HEK293T (cell line): ENCODE results near the gene NKX1-1.

ENCODE experiments used
- CTCF ChIA-PET: fragments of 350-600 bp; formaldehyde crosslinking; extraction: SDS; loops from one replicate; lab custom pipeline; 2021; ENCODE audit warnings: antibody characterized with exemption, inconsistent platforms; lab: Yijun Ruan, JAX
- POLR2A ChIA-PET: fragments of 350-600 bp; formaldehyde crosslinking; extraction: SDS; loops from one replicate; lab custom pipeline; 2020; ENCODE audit warnings: antibody characterized with exemption, inconsistent platforms; lab: Yijun Ruan, JAX
- DNase-seq: peaks from one replicate; pipeline ENCODE4 v3.0.0; 2012; ENCODE audit warnings: mixed read lengths; ENCODE audit errors: extremely low spot score
- ARNT ChIP-seq: fragments of 450-650 bp; IDR thresholded peaks from 2 replicates; pipeline ENCODE4 v1.6.1; 2017; ENCODE audit warnings: mild to moderate bottlenecking
- BHLHE40 ChIP-seq: fragments of 450-650 bp; IDR thresholded peaks from 2 replicates; pipeline ENCODE4 v1.6.1; 2016; ENCODE audit warnings: mild to moderate bottlenecking, moderate library complexity, borderline replicate concordance
- CTBP1 ChIP-seq: fragments of 450-650 bp; IDR thresholded peaks from 2 replicates; pipeline ENCODE4 v1.6.1; 2016; ENCODE audit warnings: borderline replicate concordance
- ELF4 ChIP-seq: fragments of 450-650 bp; IDR thresholded peaks from 2 replicates; pipeline ENCODE4 v1.6.1; 2017; ENCODE audit warnings: antibody characterized with exemption
- FOXA1 ChIP-seq: fragments of 450-650 bp; IDR thresholded peaks from 2 replicates; pipeline ENCODE4 v1.6.1; 2016; ENCODE audit warnings: mild to moderate bottlenecking
- FOXK2 ChIP-seq: fragments of 450-650 bp; IDR thresholded peaks from 2 replicates; pipeline ENCODE4 v1.6.1; 2016; ENCODE audit warnings: mild to moderate bottlenecking
- FOXM1 ChIP-seq: fragments of 450-650 bp; IDR thresholded peaks from 2 replicates; pipeline ENCODE4 v1.6.1; 2017; ENCODE audit warnings: mild to moderate bottlenecking, borderline replicate concordance
- HDGF ChIP-seq: fragments of 450-650 bp; IDR thresholded peaks from 2 replicates; pipeline ENCODE4 v1.6.1; 2017; ENCODE audit warnings: antibody characterized with exemption, borderline replicate concordance
- L3MBTL2 ChIP-seq: fragments of 450-650 bp; conservative IDR thresholded peaks from 2 replicates; pipeline ENCODE4 v1.6.1; 2016; ENCODE audit warnings: mild to moderate bottlenecking
- LEF1 ChIP-seq: fragments of 450-650 bp; IDR thresholded peaks from 2 replicates; pipeline ENCODE4 v1.6.1; 2017; ENCODE audit warnings: mild to moderate bottlenecking, borderline replicate concordance
- NFRKB ChIP-seq: fragments of 450-650 bp; IDR thresholded peaks from 2 replicates; pipeline ENCODE4 v1.6.1; 2016; ENCODE audit warnings: mild to moderate bottlenecking, moderate library complexity
- SP1 ChIP-seq: fragments of 450-650 bp; IDR thresholded peaks from 2 replicates; pipeline ENCODE4 v1.6.1; 2017
- SUZ12 ChIP-seq: fragments of 450-650 bp; IDR thresholded peaks from 2 replicates; pipeline ENCODE4 v1.6.1; 2016; ENCODE audit warnings: mild to moderate bottlenecking
- TARDBP ChIP-seq: fragments of 450-650 bp; IDR thresholded peaks from 2 replicates; pipeline ENCODE4 v1.6.1; 2016
- ZNF384 ChIP-seq: fragments of 450-650 bp; IDR thresholded peaks from 2 replicates; pipeline ENCODE4 v1.6.1; 2016
- TF ChIP-seq, protein P1 (sequence below): fragments of 450-650 bp; IDR thresholded peaks from 2 replicates; pipeline ENCODE4 v1.6.1; 2016

NKX1-1 gene

DNA sequence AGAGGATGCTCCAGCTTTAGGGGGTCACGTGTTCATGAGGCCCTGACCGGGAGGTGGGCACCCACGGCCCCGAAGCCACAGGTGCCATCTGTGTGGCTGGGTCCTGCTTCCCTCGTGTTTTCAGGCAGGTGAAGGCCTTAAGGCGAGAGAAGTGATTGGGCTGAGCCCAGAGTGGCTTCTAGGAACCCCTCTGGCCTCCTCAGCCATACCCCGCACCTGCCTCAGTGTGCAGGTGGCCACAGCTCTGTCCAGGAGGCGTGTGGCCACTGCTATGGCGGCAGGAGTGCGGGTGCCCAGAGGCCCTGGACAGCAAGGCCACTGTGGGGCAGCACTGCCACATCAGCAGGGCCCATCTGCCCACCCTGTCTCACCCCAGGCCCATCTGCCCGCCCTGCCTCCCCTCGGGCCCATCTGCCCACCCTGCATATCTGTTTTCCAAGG lies 25.0 kb downstream of the NKX1-1 start:
- POLR2A ChIA-PET, result no interaction called here
- CTCF ChIA-PET, result no interaction called here
- TF ChIP-seq SP1, result no peak
- no peak for TF ChIP-seq FOXA1
- no peak for TF ChIP-seq CTBP1
- no peak for TF ChIP-seq ARNT
- TF ChIP-seq SUZ12, result no peak
- no peak for TF ChIP-seq FOXM1
- TF ChIP-seq ZNF384, result no peak
- no peak for TF ChIP-seq HDGF
- TF ChIP-seq L3MBTL2, result no peak
- no peak for DNase-seq

DNA sequence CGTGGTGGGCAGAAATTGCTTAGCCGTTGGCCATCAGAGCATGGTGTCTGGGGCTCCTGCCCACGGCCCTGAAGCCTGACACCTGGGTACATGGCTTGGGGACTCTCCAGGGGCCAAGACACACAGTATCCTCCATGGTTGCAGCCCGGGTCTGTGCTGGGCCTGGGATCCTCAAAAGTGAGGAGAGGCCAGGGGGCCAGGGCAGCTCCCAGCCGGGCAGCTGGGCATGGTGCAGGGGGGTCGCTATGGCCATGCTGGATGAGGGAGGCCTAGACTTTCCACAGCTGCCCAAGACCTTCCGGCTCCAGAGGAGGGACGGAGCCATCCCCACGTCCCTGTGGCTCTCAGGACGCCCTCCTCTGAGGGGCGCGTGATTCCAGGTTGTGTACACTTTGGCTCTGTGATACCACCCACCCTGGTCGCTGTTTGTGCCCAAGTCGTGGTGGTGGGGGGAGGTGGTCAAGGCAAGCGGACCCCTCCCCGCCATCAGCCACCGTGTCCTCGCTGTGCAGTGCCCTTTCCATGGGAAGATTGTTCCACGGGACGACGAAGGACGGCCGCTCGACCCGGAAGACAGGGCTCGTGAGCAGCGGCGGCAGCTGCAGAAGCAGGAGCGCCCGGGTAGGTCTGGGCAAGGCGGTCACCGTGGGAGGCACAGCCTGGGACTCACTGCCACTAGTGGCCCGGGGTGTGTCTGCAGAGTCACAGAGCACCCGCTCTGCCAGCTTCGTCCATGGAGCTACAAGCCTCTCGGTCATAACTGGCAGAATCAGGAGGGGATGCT lies 25.7 kb downstream of the NKX1-1 start:
- TF ChIP-seq, protein P1, sequence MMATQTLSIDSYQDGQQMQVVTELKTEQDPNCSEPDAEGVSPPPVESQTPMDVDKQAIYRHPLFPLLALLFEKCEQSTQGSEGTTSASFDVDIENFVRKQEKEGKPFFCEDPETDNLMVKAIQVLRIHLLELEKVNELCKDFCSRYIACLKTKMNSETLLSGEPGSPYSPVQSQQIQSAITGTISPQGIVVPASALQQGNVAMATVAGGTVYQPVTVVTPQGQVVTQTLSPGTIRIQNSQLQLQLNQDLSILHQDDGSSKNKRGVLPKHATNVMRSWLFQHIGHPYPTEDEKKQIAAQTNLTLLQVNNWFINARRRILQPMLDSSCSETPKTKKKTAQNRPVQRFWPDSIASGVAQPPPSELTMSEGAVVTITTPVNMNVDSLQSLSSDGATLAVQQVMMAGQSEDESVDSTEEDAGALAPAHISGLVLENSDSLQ, result no peak
- DNase-seq, result no peak
- CTCF ChIA-PET, result no interaction called here
- POLR2A ChIA-PET, result no interaction called here

DNA sequence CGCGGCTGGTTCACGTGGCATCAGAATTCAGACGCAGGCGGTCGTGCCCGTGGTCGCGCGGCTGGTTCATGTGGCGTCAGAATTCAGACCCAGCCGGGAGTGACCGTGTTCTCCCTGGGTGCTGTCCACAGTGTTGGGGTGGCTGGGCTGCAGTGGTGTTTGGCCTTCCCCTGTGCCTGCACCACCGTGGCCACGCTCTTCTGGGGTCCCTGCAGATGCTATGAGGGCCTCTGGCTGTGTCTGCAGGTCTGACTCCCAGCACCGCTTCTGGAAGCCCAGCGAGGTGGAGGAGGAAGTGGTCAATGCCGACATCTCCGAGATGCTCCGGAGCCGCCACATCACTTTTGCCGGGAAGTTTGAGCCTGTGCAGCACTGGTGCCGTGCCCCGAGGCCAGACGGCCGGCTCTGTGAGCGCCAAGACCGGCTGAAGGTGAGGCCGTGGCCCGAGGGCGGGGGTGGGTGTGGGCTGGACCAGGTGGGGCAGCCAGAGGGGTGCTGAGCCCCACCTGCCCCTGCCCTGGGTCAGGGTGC lies 26.4 kb downstream of the NKX1-1 start:
- TF ChIP-seq BHLHE40 (no peak), CTBP1 (no peak)
- CTCF ChIA-PET, result no interaction called here

DNA sequence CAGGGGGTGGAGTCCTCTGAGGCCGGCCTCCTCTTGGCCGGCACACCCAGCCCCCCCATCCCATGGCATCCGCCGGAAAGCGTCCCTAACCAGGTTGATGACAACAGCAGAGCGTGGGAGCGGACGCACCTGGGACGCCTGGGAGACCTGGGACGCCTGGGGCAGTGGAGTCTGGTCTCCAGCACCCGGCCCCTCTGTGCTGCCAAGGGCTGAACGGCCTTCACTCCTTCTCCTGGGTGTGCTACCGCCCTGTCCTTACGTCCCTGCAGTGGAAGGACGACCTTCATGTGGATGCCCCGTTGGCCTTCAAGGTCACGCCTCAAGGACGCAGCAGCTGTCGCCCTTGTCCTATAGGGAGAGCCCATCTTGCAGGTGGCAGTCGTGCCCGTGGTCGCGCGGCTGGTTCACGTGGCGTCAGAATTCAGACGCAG lies 26.9 kb downstream of the NKX1-1 start:
- CTCF ChIA-PET, result no interaction called here

More for the DNA sequence above, 26.4 kb downstream of the NKX1-1 start:
- DNase-seq, result no peak
- POLR2A ChIA-PET, result no interaction called here

DNA sequence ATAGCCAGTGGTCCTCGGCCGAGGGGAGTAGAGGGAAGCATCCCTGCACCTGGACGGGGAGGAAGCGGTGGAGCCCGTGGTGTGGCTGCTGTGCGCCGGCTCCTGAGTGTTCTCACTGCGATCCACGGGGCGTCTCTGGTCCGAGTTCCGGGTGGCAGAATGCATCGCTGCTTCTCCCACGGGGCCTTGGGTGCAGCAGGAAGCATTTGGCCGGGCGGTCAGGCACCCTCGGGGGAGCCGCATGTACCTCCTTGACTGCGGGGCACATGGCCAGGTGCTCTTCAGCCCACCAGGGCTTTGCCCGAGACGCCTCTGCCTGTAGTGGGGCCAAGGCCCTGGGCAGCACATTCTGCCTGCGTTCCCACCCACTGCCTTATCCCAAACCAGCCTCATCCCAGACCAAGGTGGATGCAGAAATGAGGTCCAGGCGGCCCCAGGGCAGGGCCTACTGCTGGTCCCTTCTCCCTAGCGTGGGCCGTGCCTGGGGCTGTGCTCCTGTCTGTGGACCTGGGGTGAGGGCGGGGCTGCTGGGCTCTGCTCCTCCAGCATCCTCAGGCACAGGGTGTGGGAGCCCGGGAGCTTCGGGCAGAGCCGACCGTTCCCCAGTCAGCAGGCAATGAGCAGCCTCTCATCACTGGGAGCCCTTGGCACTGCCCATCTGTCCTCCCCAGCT lies 27.5 kb downstream of the NKX1-1 start:
- POLR2A ChIA-PET, result no interaction called here
- CTCF ChIA-PET, result no interaction called here
- no peak for DNase-seq

More for the DNA sequence above, 26.9 kb downstream of the NKX1-1 start:
- TF ChIP-seq LEF1 (no peak), TARDBP (no peak), FOXK2 (no peak), BHLHE40 (no peak), NFRKB (no peak), FOXA1 (no peak), ELF4 (no peak), CTBP1 (no peak), HDGF (no peak), ZNF384 (no peak), SP1 (no peak), SUZ12 (no peak), L3MBTL2 (no peak), FOXM1 (no peak), ARNT (no peak)
- TF ChIP-seq, protein P1, result no peak
- DNase-seq, result no peak
- POLR2A ChIA-PET, result no interaction called here

More for the DNA sequence above, 27.5 kb downstream of the NKX1-1 start:
- no peak for TF ChIP-seq SUZ12
- no peak for TF ChIP-seq LEF1
- no peak for TF ChIP-seq FOXA1
- no peak for TF ChIP-seq NFRKB
- TF ChIP-seq ELF4, result no peak
- no peak for TF ChIP-seq FOXK2
- TF ChIP-seq FOXM1, result no peak
- TF ChIP-seq L3MBTL2, result no peak
- no peak for TF ChIP-seq ARNT
- TF ChIP-seq, protein P1, result no peak
- no peak for TF ChIP-seq BHLHE40
- no peak for TF ChIP-seq SP1
- no peak for TF ChIP-seq CTBP1
- TF ChIP-seq ZNF384, result no peak
- no peak for TF ChIP-seq HDGF
- no peak for TF ChIP-seq TARDBP
